Esophagus squamous epithelium (tissue), 4 donors: ENCODE data around the gene DHRSX.

Experiments used
- POLR2A ChIP-seq, 4 donors: fragments of 450-650 bp; IDR thresholded peaks; one replicate each; pipeline ENCODE4 v1.6.1; 2017; ENCODE audit warnings: antibody characterized with exemption in 4 of 4, mild to moderate bottlenecking in 4 of 4, moderate library complexity in 3 of 4
- TF ChIP-seq, protein P1 (sequence below), 6 experiments: fragments of 450-650 bp in 4 of 6; fragments of 200-600 bp in 2 of 6; sonication (generic) in 2 of 6; IDR thresholded peaks; one replicate each; pipeline ENCODE4 v1.5.1; 2016 to 2019; ENCODE audit warnings: antibody characterized with exemption in 6 of 6, mild to moderate bottlenecking in 4 of 6, moderate library complexity in 4 of 6

DNA sequence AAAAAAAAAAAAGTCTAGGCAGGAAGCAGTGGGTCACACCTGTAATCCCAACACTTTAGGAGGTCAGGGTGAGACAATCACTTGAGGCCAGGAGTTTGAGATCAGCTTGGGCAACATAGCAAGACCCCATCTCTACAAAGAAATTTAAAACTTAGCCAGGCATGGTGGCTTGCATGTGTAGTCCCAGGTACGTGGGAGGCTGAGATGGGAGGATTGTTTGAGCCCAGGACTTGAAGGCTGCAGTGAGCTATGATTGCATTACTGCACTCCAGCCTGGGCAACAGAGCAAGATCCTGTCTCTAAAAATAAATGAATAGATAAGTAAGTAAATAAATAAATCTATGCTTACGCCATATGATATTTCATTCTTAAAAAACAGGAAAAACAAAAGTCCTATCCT is 65.3 kb downstream of the DHRSX start:
- TF ChIP-seq, protein P1, sequence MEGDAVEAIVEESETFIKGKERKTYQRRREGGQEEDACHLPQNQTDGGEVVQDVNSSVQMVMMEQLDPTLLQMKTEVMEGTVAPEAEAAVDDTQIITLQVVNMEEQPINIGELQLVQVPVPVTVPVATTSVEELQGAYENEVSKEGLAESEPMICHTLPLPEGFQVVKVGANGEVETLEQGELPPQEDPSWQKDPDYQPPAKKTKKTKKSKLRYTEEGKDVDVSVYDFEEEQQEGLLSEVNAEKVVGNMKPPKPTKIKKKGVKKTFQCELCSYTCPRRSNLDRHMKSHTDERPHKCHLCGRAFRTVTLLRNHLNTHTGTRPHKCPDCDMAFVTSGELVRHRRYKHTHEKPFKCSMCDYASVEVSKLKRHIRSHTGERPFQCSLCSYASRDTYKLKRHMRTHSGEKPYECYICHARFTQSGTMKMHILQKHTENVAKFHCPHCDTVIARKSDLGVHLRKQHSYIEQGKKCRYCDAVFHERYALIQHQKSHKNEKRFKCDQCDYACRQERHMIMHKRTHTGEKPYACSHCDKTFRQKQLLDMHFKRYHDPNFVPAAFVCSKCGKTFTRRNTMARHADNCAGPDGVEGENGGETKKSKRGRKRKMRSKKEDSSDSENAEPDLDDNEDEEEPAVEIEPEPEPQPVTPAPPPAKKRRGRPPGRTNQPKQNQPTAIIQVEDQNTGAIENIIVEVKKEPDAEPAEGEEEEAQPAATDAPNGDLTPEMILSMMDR (IDR thresholded peaks at IDR 0.05): no peak
- no peak for TF ChIP-seq POLR2A (IDR thresholded peaks at IDR 0.05)
